ENCODE data around the gene ZNF33A.
"Not testable (repeated sequence)": the region's sequence is repeated elsewhere in the genome, so short reads cannot be mapped to it uniquely, and the experiment has no call there.

Gene ZNF33A

GRCh38 chr10:38007551-38007950, 2.9 kb upstream of the ZNF33A start:
- no peaks in the 10 kb centered on the region for H3K9me3 ChIP-seq
- intact Hi-C loops (cut with DNase I; ENCODE audit: low total_unique reads), result no loop called here
- H3K4me1 ChIP-seq, result peaks cover 0 to 9% (median 5%) of the 10 kb centered on the region in 4 donors
- H3K36me3 ChIP-seq, result no peaks in the 10 kb centered on the region
- TF ChIP-seq CTCF (IDR thresholded peaks at IDR 0.05), result no peak
- no peak for DNase-seq
- no peak overlapping the region for H3K4me3 ChIP-seq
- H3K27ac ChIP-seq, result no peak overlapping the region
- no peaks in the 10 kb centered on the region for H3K27me3 ChIP-seq

GRCh38 chr10:38007991-38008390, 2.5 kb upstream of the ZNF33A start:
- Histone ChIP-seq H3K36me3 (peaks cover 0 to under 1% (median 0%) of the 10 kb centered on the region in 3 donors), H3K27ac (no peak overlapping the region), H3K4me1 (peaks cover 0 to 10% (median 6%) of the 10 kb centered on the region in 4 donors), H3K27me3 (no peaks in the 10 kb centered on the region), H3K4me3 (no peak overlapping the region), H3K9me3 (no peaks in the 10 kb centered on the region)
- no peak for DNase-seq
- intact Hi-C loops (cut with DNase I; ENCODE audit: low total_unique reads), result no loop called here
- no peak for TF ChIP-seq CTCF (IDR thresholded peaks at IDR 0.05)

GRCh38 chr10:38016354-38016753, 5.9 kb downstream of the ZNF33A start:
- H3K4me3 ChIP-seq, result no peak overlapping the region
- H3K27me3 ChIP-seq, result no peaks in the 10 kb centered on the region
- peaks cover 0 to 9% (median 4%) of the 10 kb centered on the region in 4 donors for H3K4me1 ChIP-seq
- H3K9me3 ChIP-seq, result no peaks in the 10 kb centered on the region
- no peak for DNase-seq
- H3K36me3 ChIP-seq, result peaks cover 53 to 80% (median 72%) of the 10 kb centered on the region in 3 donors
- TF ChIP-seq CTCF (IDR thresholded peaks at IDR 0.05), result no peak
- no peak overlapping the region for H3K27ac ChIP-seq
- intact Hi-C loops (cut with DNase I; ENCODE audit: low total_unique reads), result loop anchor here (10.0 kb wide), 1 partner anchor 162 kb away; the partner anchor contains the start of gene ZNF248

GRCh38 chr10:38019124-38019523, 8.6 kb downstream of the ZNF33A start:
- intact Hi-C loops (cut with DNase I; ENCODE audit: low total_unique reads), result loop anchor here (10.0 kb wide), 1 partner anchor 164 kb away; the partner anchor contains the start of gene ZNF248

GRCh38 chr10:38025283-38025682, 14.8 kb downstream of the ZNF33A start:
- peaks cover 57 to 78% (median 59%) of the 10 kb centered on the region in 3 donors for H3K36me3 ChIP-seq
- intact Hi-C loops (cut with DNase I; ENCODE audit: low total_unique reads), result no loop called here
- no peak for TF ChIP-seq CTCF (IDR thresholded peaks at IDR 0.05)

More at GRCh38 chr10:38019124-38019523, 8.6 kb downstream of the ZNF33A start:
- H3K4me3 ChIP-seq, H3K27ac ChIP-seq, H3K4me1 ChIP-seq, H3K27me3 ChIP-seq, DNase-seq, H3K9me3 ChIP-seq: not testable (repeated sequence)
- peaks cover 58 to 88% (median 78%) of the 10 kb centered on the region in 3 donors for H3K36me3 ChIP-seq

GRCh38 chr10:38027986-38028385, 17.5 kb downstream of the ZNF33A start:
- peaks cover 49 to 82% (median 68%) of the 10 kb centered on the region in 3 donors for H3K36me3 ChIP-seq

More at GRCh38 chr10:38025283-38025682, 14.8 kb downstream of the ZNF33A start:
- H3K9me3 ChIP-seq, result no peaks in the 10 kb centered on the region
- no peak overlapping the region for H3K4me3 ChIP-seq
- H3K27ac ChIP-seq, result no peak overlapping the region
- no peaks in the 10 kb centered on the region for H3K4me1 ChIP-seq
- no peak for DNase-seq
- H3K27me3 ChIP-seq, result no peaks in the 10 kb centered on the region

More at GRCh38 chr10:38027986-38028385, 17.5 kb downstream of the ZNF33A start:
- Histone ChIP-seq H3K4me3 (no peak overlapping the region), H3K27me3 (no peaks in the 10 kb centered on the region), H3K4me1 (no peaks in the 10 kb centered on the region), H3K9me3 (no peaks in the 10 kb centered on the region), H3K27ac (no peak overlapping the region)
- TF ChIP-seq CTCF (IDR thresholded peaks at IDR 0.05), result no peak
- intact Hi-C loops (cut with DNase I; ENCODE audit: low total_unique reads), result no loop called here
- DNase-seq, result no peak

All from tibial artery (tissue), 4 donors.